Occipital lobe (tissue), 2 donors: ENCODE results near the gene CBLIF. TPM values are rescaled to one million over a fixed set of nuclear protein-coding genes. Genes with fewer than 3 reads are reported as not detected.
"Not testable (repeated sequence)": the region's sequence is repeated elsewhere in the genome, so short reads cannot be mapped to it uniquely, and the experiment has no call there.

Source experiments
- DNase-seq: peaks from one replicate; lab custom pipeline; 2025; lab: John Stamatoyannopoulos, UW
- total RNA-seq: library from RNA; depleted of rRNA; stranded (reverse); fragments of >200 nt; gene quantifications from one replicate; pipeline ENCODE4 v1.2.3, GENCODE V29; 2014

Gene CBLIF
- total RNA-seq, 1 donor from 2014 or later = not detected

GRCh38 chr11:59800390-59801025, 44.8 kb downstream of the CBLIF start:
- DNase-seq = no peak

- no peak for DNase-seq
Measured at GRCh38 chr11:59794417-59794816, 50.9 kb downstream of the CBLIF start.

GRCh38 chr11:59792507-59792906, 52.8 kb downstream of the CBLIF start:
- DNase-seq = no peak

- DNase-seq = no peak
Measured at GRCh38 chr11:59791639-59792038, 53.7 kb downstream of the CBLIF start.

GRCh38 chr11:59787816-59788215, 57.5 kb downstream of the CBLIF start:
- DNase-seq = no peak

- DNase-seq = no peak
Measured at GRCh38 chr11:59787255-59787588, 58.1 kb downstream of the CBLIF start.

GRCh38 chr11:59785818-59786217, 59.5 kb downstream of the CBLIF start:
- DNase-seq = no peak

GRCh38 chr11:59784441-59784840, 60.9 kb downstream of the CBLIF start:
- not testable (repeated sequence) for DNase-seq

GRCh38 chr11:59783632-59784090, 61.6 kb downstream of the CBLIF start:
- no peak for DNase-seq

- DNase-seq = no peak
Measured at GRCh38 chr11:59782080-59782479, 63.2 kb downstream of the CBLIF start.

- no peak for DNase-seq
Measured at GRCh38 chr11:59779487-59779886, 65.8 kb downstream of the CBLIF start.

Other genes starting within 250 kb of the CBLIF start
- 30.6 TPM for gene OSBP, start 229.7 kb downstream of the CBLIF start, total RNA-seq
- gene PATL1, start 176.5 kb downstream of the CBLIF start, total RNA-seq = 3.7 TPM
- gene OR10V1, start 131.7 kb downstream of the CBLIF start, total RNA-seq = not detected
- gene STX3, start 90.1 kb downstream of the CBLIF start, total RNA-seq = 26.4 TPM
- 29.6 TPM for gene MRPL16, start 34.7 kb downstream of the CBLIF start, total RNA-seq
- 1.2 TPM for gene TCN1, start 21.0 kb upstream of the CBLIF start, total RNA-seq
- not detected for gene OOSP3, start 33.3 kb upstream of the CBLIF start, total RNA-seq
- gene OOSP1, start 92.9 kb upstream of the CBLIF start, total RNA-seq = 1.6 TPM
- gene OOSP4A, start 118.5 kb upstream of the CBLIF start, total RNA-seq = not detected
- not detected for gene OOSP4B, start 171.7 kb upstream of the CBLIF start, total RNA-seq
- not detected for gene OOSP2, start 194.9 kb upstream of the CBLIF start, total RNA-seq
- 0.16 TPM for gene MS4A3, start 211.2 kb upstream of the CBLIF start, total RNA-seq
- 0.16 TPM for gene MS4A2, start 243.2 kb upstream of the CBLIF start, total RNA-seq